Memory B cell (primary cell): ENCODE results near the gene OR6J1.
"Not testable (repeated sequence)": the region's sequence is repeated elsewhere in the genome, so short reads cannot be mapped to it uniquely, and the experiment has no call there.

Experiments
- ATAC-seq: fragments of 150-1000 bp; cut with Tn5 transposase; 2 replicates; pipeline ENCODE4 v1.10.0; 2021; ENCODE audit warnings: low read depth, mild to moderate bottlenecking, moderate library complexity
- DNase-seq, 2 donors: peaks; one replicate each; pipeline ENCODE4 v3.0.0; 2022; ENCODE audit warnings: low spot score in 2 of 2
- H3K27ac Mint-ChIP-seq: one replicate; pipeline ENCODE4 v1.8.0; 2022; ENCODE audit warnings: mild to moderate bottlenecking, moderate library complexity, mixed read lengths
- H3K27me3 Mint-ChIP-seq: one replicate; pipeline ENCODE4 v1.8.0; 2022; ENCODE audit warnings: mixed read lengths
- H3K36me3 Mint-ChIP-seq: one replicate; pipeline ENCODE4 v1.8.0; 2022; ENCODE audit warnings: mild to moderate bottlenecking, mixed read lengths
- H3K4me1 Mint-ChIP-seq: one replicate; pipeline ENCODE4 v1.8.0; 2022; ENCODE audit warnings: mixed read lengths
- H3K4me3 Mint-ChIP-seq: one replicate; pipeline ENCODE4 v1.8.0; 2022; ENCODE audit warnings: mild to moderate bottlenecking, moderate library complexity, mixed read lengths
- H3K9me3 Mint-ChIP-seq: one replicate; pipeline ENCODE4 v1.8.0; 2022; ENCODE audit warnings: mixed read lengths

OR6J1 gene

DNA sequence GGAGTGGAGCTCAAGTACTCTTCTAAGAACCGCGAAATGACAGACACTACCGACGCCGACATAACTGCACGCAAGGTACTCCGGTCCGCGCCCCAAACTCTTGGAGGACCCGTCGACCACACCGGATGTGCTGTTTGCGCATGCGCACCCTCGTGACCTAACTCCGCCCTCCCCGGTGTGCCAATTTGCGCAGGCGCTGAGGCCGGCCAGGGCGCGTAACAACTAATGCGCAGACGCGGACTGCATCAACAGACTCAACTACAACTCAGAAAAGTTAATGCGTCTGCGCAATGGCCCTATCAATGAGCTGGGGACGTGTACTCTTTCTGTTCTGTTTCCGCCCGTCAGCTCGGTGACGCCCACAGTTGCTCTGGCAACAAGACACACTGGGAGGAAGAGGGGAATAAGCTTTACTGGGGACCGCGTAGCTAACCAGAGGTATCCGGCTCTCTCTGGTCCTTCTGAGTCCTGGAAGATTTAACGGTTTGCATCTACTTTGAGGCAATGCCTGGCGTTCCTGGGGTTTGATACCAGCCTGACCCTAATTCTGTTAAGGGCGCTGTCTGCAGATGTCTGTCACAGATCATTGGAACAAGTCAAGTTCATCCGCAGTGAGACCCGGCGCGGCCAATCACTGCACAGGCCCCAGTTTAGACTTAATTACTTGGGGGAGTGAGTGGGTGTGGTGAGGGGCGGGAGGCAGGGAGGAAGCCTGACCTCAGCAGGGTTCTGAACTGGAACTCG lies 54.9 kb downstream of the OR6J1 start, which contains the start of gene DAD1:
Gene DAD1 (minus strand): TSS at position 129 of the 744 bp plus-strand sequence. CDS start 67 bp downstream, at position 62.
- H3K4me1 Mint-ChIP-seq = peaks cover 23% of the 10 kb centered on the region
- peaks cover 3% of the 10 kb centered on the region for H3K36me3 Mint-ChIP-seq
- no peaks in the 10 kb centered on the region for H3K27me3 Mint-ChIP-seq
- H3K27ac Mint-ChIP-seq = peak within 1 kb of the TSS; percentile 100
- DNase-seq = peak; percentile 99 to 100
- no peaks in the 10 kb centered on the region for H3K9me3 Mint-ChIP-seq
- H3K4me3 Mint-ChIP-seq = peak within 1 kb of the TSS; percentile 87
- ATAC-seq = peak; percentile 88

GRCh38 chr14:22588526-22589095 lies 55.5 kb downstream of the OR6J1 start:
- Mint-ChIP-seq H3K27ac (peak overlapping the region; percentile 100), H3K27me3 (no peaks in the 10 kb centered on the region), H3K36me3 (peaks cover 3% of the 10 kb centered on the region), H3K4me3 (peak overlapping the region; percentile 87), H3K9me3 (no peaks in the 10 kb centered on the region), H3K4me1 (peaks cover 27% of the 10 kb centered on the region)
- DNase-seq (no peak), ATAC-seq (no peak)

GRCh38 chr14:22587677-22588422 lies 56.3 kb downstream of the OR6J1 start:
- not testable (repeated sequence) for ATAC-seq, DNase-seq, H3K27me3 Mint-ChIP-seq, H3K36me3 Mint-ChIP-seq, H3K9me3 Mint-ChIP-seq
- Mint-ChIP-seq H3K4me3 (peak overlapping the region; percentile 87), H3K4me1 (peaks cover 32% of the 10 kb centered on the region), H3K27ac (peak overlapping the region; percentile 100)

- H3K4me3 Mint-ChIP-seq = no peak overlapping the region
- DNase-seq = no peak
- peaks cover 3% of the 10 kb centered on the region for H3K36me3 Mint-ChIP-seq
Observed at GRCh38 chr14:22587247-22587646, 56.9 kb downstream of the OR6J1 start.

GRCh38 chr14:22583994-22584393 lies 60.2 kb downstream of the OR6J1 start:
- no peak for DNase-seq
- Mint-ChIP-seq H3K27ac (peak overlapping the region; percentile 30), H3K4me1 (peaks cover 38% of the 10 kb centered on the region), H3K36me3 (peaks cover 4% of the 10 kb centered on the region), H3K9me3 (no peaks in the 10 kb centered on the region), H3K4me3 (no peak overlapping the region), H3K27me3 (no peaks in the 10 kb centered on the region)
- no peak for ATAC-seq

More at GRCh38 chr14:22587247-22587646, 56.9 kb downstream of the OR6J1 start:
- no peak for ATAC-seq
- H3K27me3 Mint-ChIP-seq = no peaks in the 10 kb centered on the region
- no peak overlapping the region for H3K27ac Mint-ChIP-seq
- peaks cover 34% of the 10 kb centered on the region for H3K4me1 Mint-ChIP-seq
- no peaks in the 10 kb centered on the region for H3K9me3 Mint-ChIP-seq
